Transverse colon (tissue), 4 donors: ENCODE measurements around the gene SHMT2. TPM values are rescaled to one million over a fixed set of nuclear protein-coding genes. Genes with fewer than 3 reads are reported as not detected.

ENCODE experiments used
- DNase-seq: peaks from one replicate; pipeline ENCODE4 v3.0.0-alpha.2; 2019
- H3K27ac ChIP-seq, 4 donors: fragments of 200-600 bp; sonication (generic); 2 replicates each; pipeline ENCODE4 v1.5.1; 2016 to 2018; ENCODE audit warnings: inconsistent platforms in 4 of 4
- H3K27me3 ChIP-seq: fragments of 200-600 bp; sonication (generic); 2 replicates; pipeline ENCODE4 v1.5.1; 2017; ENCODE audit warnings: inconsistent platforms
- H3K36me3 ChIP-seq, 4 donors: fragments of 200-600 bp; sonication (generic); 2 replicates each; pipeline ENCODE4 v1.5.1; 2017 to 2019; ENCODE audit warnings: inconsistent platforms in 4 of 4
- H3K4me1 ChIP-seq, 4 donors: fragments of 200-600 bp; sonication (generic); 2 replicates each; pipeline ENCODE4 v1.5.1; 2017 to 2020; ENCODE audit warnings: inconsistent platforms in 4 of 4
- H3K4me3 ChIP-seq, 4 donors: fragments of 200-600 bp; sonication (generic); 1 replicate in 1 of 4; 2 replicates in 3 of 4; pipeline versions ENCODE4 v1.5.1 to v1.6.1; 2017 to 2019; ENCODE audit warnings: inconsistent platforms in 4 of 4
- H3K9me3 ChIP-seq, 2 donors: fragments of 200-600 bp; sonication (generic); 2 replicates each; pipeline ENCODE4 v1.5.1; 2017 to 2019; ENCODE audit warnings: inconsistent platforms in 2 of 2
- CTCF ChIP-seq, 5 experiments: fragments of 200-600 bp in 3 of 5; fragments of 450-650 bp in 2 of 5; sonication (generic) in 3 of 5; IDR thresholded peaks; 1 replicate in 2 of 5; 2 replicates in 3 of 5; pipeline ENCODE4 v1.5.1; 2016 to 2017; ENCODE audit warnings: antibody characterized with exemption in 5 of 5, inconsistent platforms in 3 of 5, mild to moderate bottlenecking in 2 of 5, moderate library complexity in 1 of 5
- EP300 ChIP-seq: sonication (generic); formaldehyde crosslinking; IDR thresholded peaks from one replicate; pipeline ENCODE4 v1.6.1; 2017; ENCODE audit warnings: antibody characterized with exemption, low read depth
- POLR2A ChIP-seq: fragments of 450-650 bp; IDR thresholded peaks from one replicate; pipeline ENCODE4 v1.6.1; 2016; ENCODE audit warnings: antibody characterized with exemption, mild to moderate bottlenecking, moderate library complexity
- POLR2AphosphoS5 ChIP-seq, 3 donors: sonication (generic); formaldehyde crosslinking; IDR thresholded peaks; one replicate each; pipeline ENCODE4 v1.6.1; 2016; ENCODE audit warnings: antibody characterized with exemption in 3 of 3
- WGBS, 2 donors: methylation state at CpG; one replicate each; pipeline ENCODE4 v1.1.5; 2018; ENCODE audit warnings: low coverage in 1 of 2; 5-methylcytosine and 5-hydroxymethylcytosine counted together
- in situ Hi-C, 4 donors: fragments of 200-750 bp; cut with MboI; loops; one replicate each; pipeline versions ENCODE4 v1.15.0 to v1.15.1; 2017; ENCODE audit warnings: low sequenced_read_pairs in 3 of 4, low pct_ligation_motif_present in 1 of 4, low pct_unique_long_range_greater_than_20kb in 1 of 4
- intact Hi-C: fragments of 100-400 bp; cut with DNase I; formaldehyde crosslinking; loops from one replicate; pipeline ENCODE4 v1.15.1; 2023; ENCODE audit warnings: low total_unique reads
- total RNA-seq, 4 donors: library from RNA; depleted of rRNA; stranded (reverse); fragments of >200 nt; gene quantifications; one replicate each; pipeline ENCODE4 v1.1.0, GENCODE V29; 2016

SHMT2 gene
- total RNA-seq, 4 donors from 2014 or later, result 29.2 to 104 (median 33.4) TPM

DNA sequence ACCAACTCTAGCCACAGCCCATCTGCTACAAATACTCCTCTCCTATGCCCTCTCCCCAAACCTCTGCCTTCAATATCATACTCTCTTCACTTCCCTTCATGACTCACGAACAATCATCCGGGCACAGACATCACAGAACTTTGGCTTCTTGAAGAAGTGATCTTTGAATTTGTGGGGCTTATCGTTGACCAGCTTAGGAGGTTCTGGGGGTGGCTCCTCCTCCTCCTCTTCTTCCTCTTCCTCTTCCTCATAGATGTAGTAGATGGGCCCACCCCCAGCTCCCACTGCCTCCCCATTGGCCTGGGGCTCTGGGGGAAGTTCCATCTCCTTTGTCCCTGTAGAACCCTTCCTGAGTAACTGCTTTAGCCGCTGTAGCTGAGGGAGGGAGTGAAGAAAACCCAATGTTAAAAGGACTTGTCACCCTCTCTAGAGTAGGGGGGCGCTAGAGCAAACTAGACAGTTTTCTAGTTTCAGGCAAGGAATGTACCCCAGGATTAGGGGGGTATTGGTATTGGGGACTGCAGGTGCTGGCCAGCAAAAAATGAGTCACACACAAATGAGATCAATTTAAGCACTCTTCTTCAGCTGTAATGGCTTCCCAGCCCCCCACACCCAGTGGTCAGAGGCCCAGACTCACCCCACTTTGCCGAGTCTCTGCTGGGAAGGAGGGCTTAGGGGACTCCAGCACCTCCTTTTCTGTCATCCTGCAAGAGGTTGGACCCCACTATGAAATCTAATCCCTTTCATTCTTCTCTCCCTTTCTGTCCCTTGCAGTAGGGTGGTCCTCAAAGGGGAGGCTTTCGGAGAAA lies 19.6 kb downstream of the SHMT2 start:
- intact Hi-C loops, result no loop called here
- no peak overlapping the region for H3K4me3 ChIP-seq
- no peaks in the 10 kb centered on the region for H3K36me3 ChIP-seq
- no peaks in the 10 kb centered on the region for H3K9me3 ChIP-seq
- WGBS, 2 donors, result 70 to 74% methylated on average over 6 to 7 of the region's 7 CpGs
- no peak for TF ChIP-seq EP300
- no peak for TF ChIP-seq POLR2AphosphoS5 (IDR thresholded peaks at IDR 0.05)
- no peak for TF ChIP-seq CTCF (IDR thresholded peaks at IDR 0.05)
- no peak for TF ChIP-seq POLR2A
- no peak overlapping the region for H3K27ac ChIP-seq
- in situ Hi-C loops, result no loop called here
- peaks cover 4% of the 10 kb centered on the region for H3K27me3 ChIP-seq
- H3K4me1 ChIP-seq, result no peaks in the 10 kb centered on the region
- DNase-seq, result no peak

DNA sequence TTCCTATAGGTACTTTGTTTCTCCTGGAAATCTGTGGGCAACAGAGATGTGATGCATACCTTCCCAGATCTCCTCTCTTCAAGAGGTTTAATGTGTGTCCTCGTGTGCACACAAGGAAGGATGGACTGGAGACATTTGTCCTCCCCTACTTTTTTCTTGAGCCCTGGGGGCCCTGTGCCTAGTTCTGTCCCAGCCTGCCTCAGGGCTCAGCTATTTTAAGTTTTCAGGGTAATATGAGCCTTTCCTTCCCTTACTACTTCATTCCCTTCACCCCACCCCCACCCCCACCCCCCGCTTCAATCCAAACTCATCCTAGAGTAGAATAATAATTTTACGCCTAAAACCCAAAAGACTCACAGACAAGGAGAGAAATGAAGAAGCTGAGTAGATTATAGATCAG lies 21.0 kb downstream of the SHMT2 start:
- no peaks in the 10 kb centered on the region for H3K9me3 ChIP-seq
- intact Hi-C loops, result no loop called here
- peaks cover 0 to 2% (median 0%) of the 10 kb centered on the region in 4 donors for H3K36me3 ChIP-seq
- TF ChIP-seq CTCF (IDR thresholded peaks at IDR 0.05) (no peak), POLR2AphosphoS5 (IDR thresholded peaks at IDR 0.05) (no peak), EP300 (no peak), POLR2A (no peak)
- no peaks in the 10 kb centered on the region for H3K27me3 ChIP-seq
- H3K4me1 ChIP-seq, result no peaks in the 10 kb centered on the region
- no peak overlapping the region for H3K4me3 ChIP-seq
- no peak for DNase-seq
- no peak overlapping the region for H3K27ac ChIP-seq
- in situ Hi-C loops, result no loop called here
- WGBS, 2 donors, result 74 to 84% methylated on average over 3 of the region's 3 CpGs

GRCh38 chr12:57250956-57251355 lies 21.4 kb downstream of the SHMT2 start, which contains the start of gene STAC3:
Gene STAC3, minus strand, starts transcription at chr12:57251187. Its CDS starts 1,551 bp downstream, at chr12:57249636.
- in situ Hi-C loops, result no loop called here
- intact Hi-C loops, result no loop called here
- Histone ChIP-seq H3K36me3 (peaks cover 0 to 6% (median 2%) of the 10 kb centered on the region in 4 donors), H3K9me3 (no peaks in the 10 kb centered on the region), H3K4me1 (no peaks in the 10 kb centered on the region), H3K27ac (no peak within 1 kb of the TSS), H3K27me3 (no peaks in the 10 kb centered on the region), H3K4me3 (no peak within 1 kb of the TSS)
- no peak for DNase-seq
- TF ChIP-seq POLR2AphosphoS5 (IDR thresholded peaks at IDR 0.05) (no peak), EP300 (no peak), POLR2A (no peak), CTCF (IDR thresholded peaks at IDR 0.05) (no peak)
- WGBS, 2 donors, result 66 to 78% methylated on average over 6 to 7 of the region's 7 CpGs

- peaks cover 0 to 33% (median 15%) of the 10 kb centered on the region in 4 donors for H3K36me3 ChIP-seq
- in situ Hi-C loops, result no loop called here
- 97% methylated on average over 14 of the region's 14 CpGs; no CpG with 5 or more reads in 1 of the 2 donors for WGBS, 2 donors
- no peak for TF ChIP-seq CTCF (IDR thresholded peaks at IDR 0.05)
- TF ChIP-seq POLR2A, result no peak
- no peak for TF ChIP-seq EP300
- no peak for TF ChIP-seq POLR2AphosphoS5 (IDR thresholded peaks at IDR 0.05)
- no peak overlapping the region for H3K27ac ChIP-seq
- intact Hi-C loops, result no loop called here
- no peaks in the 10 kb centered on the region for H3K4me1 ChIP-seq
- no peak for DNase-seq
- H3K9me3 ChIP-seq, result no peaks in the 10 kb centered on the region
- H3K27me3 ChIP-seq, result no peaks in the 10 kb centered on the region
- no peak overlapping the region for H3K4me3 ChIP-seq
Observed at GRCh38 chr12:57254506-57255280, 25.2 kb downstream of the SHMT2 start.
